ENCODE measurements around the gene FRMD4A.

FRMD4A gene

DNA sequence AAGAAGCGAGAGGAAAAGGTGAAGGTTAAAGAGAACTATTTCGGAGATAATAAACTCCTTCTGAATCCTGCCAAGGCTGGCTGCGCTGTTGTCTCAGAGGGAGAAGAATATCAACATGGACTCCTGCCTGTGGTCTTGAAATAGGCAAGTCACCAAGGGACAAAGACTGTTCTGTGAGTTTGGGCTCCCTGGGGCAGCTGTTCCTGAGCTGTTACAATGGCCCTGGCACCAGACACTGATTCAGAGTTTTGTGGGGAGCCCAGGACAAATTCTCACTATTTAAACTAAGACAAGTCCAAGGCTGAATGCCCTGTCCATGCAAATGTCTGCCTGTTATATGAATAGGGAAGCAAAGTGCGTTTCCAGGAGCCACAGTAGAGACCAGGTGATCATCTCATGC is 662.6 kb downstream of the FRMD4A start:
- in situ Hi-C loops (cut with MboI; ENCODE audit: low sequenced_read_pairs) = no loop called here

DNA sequence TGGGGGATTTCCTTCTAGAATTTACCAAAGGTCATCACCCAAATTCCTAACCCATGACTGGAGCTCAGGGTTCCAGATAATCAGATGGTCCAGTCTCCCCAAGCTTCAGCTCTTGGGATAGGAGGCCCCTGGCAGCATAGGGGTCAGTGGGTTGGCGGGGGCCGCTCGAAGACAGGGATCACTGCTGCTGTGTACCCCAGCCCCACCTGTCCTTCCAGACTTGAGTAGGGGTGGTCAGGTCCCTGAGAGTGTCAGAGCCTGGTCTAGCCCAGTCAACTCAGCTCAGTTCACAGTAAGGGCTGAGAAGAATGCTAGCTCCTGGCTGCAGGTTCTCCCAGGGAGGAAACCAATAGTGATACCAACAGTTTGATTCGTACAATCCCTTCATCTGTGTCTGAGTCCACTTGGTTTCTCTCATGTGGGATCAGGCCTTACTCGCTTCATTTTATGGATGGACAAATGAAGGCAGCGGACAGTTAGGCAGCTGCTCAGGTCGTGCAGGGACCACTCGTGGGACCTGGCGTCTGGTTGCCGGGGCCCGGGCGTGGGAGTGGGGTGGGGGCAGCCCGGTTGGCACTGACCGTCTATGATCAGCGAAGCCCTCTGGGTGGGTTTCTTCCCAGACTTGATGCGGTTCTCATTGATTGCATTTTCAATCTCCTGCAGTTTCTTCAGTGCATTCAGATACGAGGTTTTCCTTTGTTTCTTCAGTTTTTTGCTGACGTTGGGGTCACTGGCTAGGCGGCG is 665.0 kb downstream of the FRMD4A start:
- in situ Hi-C loops (cut with MboI; ENCODE audit: low sequenced_read_pairs) = no loop called here

DNA sequence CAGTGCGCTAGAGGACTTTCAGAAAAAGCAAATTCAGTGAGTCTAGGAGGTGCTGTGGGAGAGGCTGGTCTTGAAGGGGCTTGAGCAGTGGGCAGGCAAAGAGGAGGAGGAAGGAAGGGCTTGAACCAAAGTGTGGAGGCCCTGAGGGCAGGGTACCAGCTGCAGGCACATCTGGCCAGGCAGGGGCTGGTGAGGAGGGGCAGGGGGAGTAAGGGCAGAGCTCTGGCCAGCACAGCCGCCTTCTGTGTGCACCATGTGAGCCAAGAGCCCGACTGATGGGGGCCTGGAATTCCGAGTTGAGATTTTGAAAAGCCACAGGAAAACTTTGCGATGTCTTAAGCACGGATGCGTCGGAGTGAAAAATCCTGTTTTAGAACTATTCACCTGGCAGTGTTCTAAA is 669.5 kb downstream of the FRMD4A start:
- in situ Hi-C loops (cut with MboI; ENCODE audit: low sequenced_read_pairs) = no loop called here

DNA sequence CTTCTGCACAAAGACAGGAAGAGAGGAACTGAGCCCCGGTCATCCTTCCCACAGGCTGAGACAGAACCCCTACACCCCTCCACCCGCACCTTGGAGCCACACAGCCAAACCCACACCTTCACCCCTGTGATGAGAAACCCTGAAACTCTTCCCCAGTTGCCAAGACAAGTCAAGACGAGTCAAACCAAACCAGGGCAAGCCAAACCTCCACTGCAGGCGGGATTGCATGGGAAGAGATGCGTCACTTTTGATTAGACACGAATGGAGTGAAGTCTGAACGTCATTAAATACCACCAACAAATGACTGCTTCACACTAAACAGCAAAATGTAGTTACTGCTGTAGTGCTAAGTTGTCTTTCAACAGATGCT is 670.2 kb downstream of the FRMD4A start:
- in situ Hi-C loops (cut with MboI; ENCODE audit: low sequenced_read_pairs) = no loop called here

DNA sequence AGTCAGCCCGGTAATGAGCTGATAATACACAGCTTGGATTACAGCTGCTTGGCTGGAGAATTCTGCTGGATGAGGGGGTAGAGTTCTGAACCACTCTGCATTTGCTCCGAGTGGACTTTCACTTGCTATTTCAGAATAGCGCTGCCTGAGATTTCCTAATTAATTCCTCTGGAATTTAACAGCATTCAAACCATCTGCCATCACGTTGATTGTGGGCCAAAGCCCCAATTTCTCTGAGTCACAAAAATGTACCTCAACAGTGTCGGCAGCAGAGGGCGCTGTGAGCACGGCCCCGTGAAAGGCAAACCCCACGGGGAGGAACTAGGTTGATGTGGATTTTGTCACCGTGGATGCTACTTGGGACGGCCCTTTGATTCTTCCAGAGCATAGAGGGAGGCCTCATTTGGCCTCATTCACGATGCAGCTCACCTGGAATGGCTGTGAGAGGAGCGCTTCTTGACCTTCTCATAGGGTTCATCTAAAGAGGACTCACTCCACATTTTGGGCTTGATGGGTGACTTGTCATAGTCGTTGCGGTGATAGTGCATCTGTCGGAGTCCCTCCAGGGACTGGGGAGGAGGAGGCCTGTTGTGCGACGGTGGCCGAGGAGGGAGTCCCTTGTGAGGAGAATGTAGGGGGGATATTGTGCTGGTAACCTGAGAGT is 670.7 kb downstream of the FRMD4A start:
- in situ Hi-C loops (cut with MboI; ENCODE audit: low sequenced_read_pairs) = loop anchor here (10.0 kb wide), 1 partner anchor 115 kb away; no protein-coding TSS in a partner anchor

DNA sequence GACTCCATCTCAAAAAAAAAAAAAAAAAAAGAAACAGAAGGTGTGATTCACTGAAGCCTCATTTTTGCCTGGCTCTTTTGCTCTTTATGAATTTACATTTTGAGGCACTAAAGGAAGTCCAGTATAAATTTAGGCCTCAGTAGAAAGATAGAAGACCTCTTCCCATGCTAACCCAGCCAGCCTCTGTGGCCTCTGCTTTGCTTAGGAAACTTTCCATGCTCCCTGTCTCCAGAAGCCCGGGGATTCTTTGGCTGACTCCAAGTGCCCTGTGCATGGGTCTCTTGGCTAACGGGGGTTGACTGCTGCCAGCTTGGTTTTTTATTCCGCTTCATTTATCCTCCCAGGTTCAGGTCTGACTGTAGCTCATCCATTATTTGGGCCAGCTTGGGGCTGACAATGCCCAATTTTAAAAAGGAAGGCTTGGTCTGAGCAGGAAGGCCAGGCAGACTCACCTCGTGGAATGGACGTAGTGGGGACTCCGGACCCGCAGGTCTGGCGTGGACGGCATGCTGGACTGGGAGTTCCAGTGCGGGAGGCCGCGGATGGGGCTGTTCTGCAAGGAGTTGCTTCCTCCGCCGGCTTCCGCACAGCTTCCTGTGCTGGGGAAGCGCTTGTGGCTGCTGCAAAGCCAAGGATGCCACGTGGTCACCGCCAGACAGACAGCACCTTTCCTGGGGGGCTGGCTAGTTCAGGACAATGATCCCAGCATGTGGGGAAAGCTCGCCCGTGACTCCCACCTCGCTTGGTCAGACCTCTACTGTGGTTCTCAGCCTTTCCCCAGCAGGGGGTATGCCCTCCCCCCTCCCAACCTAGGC is 671.6 kb downstream of the FRMD4A start:
- in situ Hi-C loops (cut with MboI; ENCODE audit: low sequenced_read_pairs) = loop anchor here (10.0 kb wide), 1 partner anchor 116 kb away; no protein-coding TSS in a partner anchor

DNA sequence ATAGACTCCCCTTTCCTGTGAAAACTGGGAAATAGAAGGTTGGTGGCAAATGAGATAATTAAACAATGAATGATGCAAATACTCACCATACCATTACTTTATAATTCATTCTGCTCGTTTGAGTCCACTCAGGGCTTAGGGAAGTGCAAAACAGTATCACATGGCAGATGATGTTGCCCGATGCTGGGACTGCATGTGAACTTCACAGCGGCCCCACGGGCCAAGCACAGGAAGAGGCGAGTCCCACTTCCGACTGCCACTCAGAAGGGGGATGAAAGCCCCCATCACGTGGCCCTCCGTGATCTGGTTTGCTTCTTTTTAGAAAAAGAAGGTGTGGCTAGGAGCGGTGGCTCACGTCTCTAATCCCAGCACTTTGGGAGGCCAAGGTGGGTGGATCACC is 672.5 kb downstream of the FRMD4A start:
- in situ Hi-C loops (cut with MboI; ENCODE audit: low sequenced_read_pairs) = loop anchor here (10.0 kb wide), 1 partner anchor 117 kb away; no protein-coding TSS in a partner anchor

DNA sequence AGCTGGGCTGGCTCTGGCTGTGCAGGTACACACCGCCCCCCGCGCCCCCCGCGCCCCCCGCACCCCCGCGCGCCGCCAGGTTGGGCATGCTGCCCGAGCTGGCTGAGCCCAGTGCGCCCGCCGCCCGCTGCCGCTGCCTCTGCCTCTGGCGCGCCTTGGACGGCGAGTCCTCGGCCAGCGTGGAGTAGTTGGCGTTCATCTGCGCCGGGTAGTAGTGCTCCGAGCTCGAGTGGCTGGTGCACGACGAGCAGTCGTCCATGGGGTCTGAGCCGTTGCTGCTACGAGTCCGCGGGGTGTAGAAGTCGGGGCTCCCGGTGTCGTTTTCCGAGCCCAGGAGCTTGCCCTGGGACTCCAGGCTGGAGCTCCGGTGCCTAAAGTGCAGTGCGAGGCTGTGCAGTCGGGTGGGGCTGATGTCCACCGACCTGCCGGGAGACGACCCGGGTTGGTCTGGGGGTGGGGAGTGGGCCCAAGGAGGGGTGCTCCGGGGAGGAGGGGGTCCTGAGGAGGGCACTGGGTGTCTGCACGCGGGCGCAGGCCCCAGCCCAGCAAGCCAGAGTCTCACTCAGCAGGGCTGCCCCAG is 673.5 kb downstream of the FRMD4A start:
- in situ Hi-C loops (cut with MboI; ENCODE audit: low sequenced_read_pairs) = loop anchor here (10.0 kb wide), 1 partner anchor 118 kb away; no protein-coding TSS in a partner anchor

DNA sequence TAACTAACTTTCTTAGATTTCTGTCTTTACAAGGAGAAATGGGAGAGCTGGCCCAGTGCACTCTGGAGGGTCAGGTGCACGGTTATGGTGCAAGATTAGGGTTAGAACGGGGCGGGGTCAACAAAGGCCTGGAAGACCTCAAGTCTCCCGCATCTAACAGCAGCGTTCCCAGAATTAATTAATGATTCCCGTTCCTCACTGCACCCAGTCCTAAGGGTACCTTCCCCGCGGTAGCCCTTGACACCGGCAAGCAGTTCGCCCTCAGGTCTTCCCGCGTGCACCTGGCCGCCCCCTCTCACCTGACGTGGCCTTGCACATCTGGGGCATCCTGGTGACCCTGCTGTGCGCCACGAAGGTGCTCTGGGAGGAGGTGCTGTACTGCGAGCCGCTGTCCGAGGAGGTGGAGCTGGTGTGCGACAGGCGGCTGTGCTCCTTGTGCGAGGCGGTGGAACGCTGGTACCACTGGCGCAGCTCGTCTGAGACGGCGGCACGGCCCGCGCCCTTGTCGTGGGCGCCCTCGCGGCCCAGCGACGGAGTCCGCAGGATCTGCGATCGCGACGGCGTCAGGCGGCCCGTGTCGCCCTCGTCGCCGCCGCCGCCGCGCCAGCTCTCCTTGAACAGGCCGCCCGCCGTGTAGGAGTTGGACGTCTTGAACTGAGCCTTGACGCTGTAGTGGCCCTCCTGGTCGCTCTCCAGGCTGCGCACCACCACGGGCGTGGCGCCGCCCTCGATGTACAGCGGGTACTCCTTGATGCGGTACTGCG is 674.2 kb downstream of the FRMD4A start:
- in situ Hi-C loops (cut with MboI; ENCODE audit: low sequenced_read_pairs) = loop anchor here (10.0 kb wide), 1 partner anchor 118 kb away; no protein-coding TSS in a partner anchor

DNA sequence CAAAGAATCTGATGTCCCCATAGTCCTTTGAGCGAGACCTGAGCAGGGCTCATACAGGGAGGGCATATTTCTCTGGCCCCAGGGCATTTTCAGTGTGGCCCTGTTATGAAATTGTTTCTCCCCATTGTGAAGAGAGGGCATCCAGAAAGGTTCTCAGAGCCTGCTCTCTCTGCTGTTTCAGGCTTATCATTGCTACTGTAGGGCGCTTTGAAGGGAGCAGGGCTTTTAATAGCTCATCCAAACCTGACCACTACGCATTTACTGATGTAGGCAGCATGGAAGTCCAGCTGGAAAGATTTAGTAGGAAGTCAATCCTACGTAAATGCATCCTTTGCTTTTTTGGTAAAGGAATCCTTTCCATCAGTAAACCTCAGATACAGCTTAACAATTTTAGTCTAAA is 675.9 kb downstream of the FRMD4A start:
- in situ Hi-C loops (cut with MboI; ENCODE audit: low sequenced_read_pairs) = loop anchor here (10.0 kb wide), 1 partner anchor 120 kb away; no protein-coding TSS in a partner anchor

DNA sequence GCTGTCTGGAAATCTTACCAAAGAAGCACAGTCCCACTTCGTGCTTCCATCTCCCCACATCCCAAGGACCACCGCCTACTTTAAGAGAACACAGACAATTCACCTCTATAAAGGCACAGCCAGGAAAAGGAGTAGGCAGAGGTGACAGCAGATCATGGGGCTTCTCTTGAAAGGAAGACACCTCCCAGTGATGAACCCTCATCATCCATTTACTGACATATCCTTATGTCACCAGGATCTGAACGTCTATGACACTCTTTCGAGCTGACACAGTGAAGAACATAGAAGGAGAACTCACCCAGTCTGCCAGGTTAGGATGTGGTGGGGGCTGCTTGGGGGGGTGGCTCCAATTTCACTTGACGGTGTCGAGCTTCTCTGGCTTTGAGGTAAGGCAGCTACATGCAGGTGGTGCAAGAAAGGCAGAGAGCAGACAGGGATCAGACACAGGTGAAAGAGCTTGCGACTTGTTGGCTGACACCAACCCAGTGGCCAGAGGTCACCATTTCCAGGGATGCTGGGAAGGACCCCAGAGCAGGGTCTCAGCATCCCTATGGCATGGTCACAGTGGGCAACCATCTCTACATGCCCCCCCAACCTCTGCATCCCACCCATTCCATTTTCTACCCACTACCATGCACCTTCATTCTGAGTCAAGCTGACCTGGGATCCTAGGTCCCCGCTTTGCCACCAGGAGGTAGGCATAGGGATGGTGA is 676.5 kb downstream of the FRMD4A start:
- in situ Hi-C loops (cut with MboI; ENCODE audit: low sequenced_read_pairs) = loop anchor here (10.0 kb wide), 1 partner anchor 121 kb away; no protein-coding TSS in a partner anchor

DNA sequence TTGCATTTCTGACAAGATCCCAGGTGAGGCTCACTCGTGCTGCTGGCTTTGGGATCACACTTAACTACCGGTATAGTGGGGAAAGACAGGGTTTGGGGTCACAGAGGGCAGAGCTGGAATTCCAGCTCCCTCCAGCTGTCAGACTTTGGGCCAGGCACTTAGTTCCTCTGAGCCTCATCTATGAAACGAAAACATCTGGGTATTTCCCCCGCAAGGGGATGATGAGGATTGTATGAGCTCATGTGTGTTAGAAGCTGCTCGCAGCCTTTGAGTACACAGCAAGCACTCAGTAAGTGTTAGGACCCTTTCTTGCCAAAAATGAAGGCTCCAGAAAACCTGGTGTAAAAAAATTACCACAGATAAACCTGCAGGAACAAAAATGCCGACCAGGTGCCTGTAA is 677.9 kb downstream of the FRMD4A start:
- in situ Hi-C loops (cut with MboI; ENCODE audit: low sequenced_read_pairs) = loop anchor here (10.0 kb wide), 1 partner anchor 122 kb away; no protein-coding TSS in a partner anchor

DNA sequence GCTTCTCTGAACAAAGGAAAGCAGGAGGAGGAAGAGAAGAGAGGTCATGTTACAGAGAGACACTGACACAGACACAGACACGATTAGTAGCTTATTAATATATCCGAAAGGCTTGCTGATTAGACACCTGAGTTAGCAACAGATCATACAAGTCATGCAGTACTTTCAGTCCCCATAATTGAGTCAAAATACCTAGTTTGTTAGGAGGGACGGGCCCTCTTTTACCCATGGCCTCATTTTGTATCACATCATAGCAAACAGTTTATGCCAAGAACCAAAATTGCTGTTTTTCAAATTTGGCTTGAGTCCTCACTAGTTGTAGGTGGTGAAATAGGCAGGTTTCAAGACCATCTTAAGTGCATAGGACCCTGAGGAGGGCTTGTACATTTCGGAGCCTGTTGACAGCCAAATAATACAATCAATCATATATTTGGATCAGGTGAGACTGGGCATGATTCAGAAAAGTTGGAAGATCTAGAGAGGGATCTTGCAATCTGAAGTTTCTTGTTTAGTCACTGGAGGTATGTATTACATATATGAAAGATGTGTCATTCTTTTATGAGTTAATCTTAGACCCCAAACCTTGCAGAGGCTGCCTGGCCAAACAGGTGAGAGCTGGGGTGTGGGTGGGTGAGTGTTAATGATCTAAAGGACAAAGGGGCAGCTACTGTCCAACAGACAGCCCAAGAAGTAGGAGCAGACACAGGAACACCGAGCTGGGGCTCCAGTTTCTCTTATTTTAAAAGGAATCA is 678.6 kb downstream of the FRMD4A start:
- in situ Hi-C loops (cut with MboI; ENCODE audit: low sequenced_read_pairs) = loop anchor here (10.0 kb wide), 1 partner anchor 123 kb away; no protein-coding TSS in a partner anchor

DNA sequence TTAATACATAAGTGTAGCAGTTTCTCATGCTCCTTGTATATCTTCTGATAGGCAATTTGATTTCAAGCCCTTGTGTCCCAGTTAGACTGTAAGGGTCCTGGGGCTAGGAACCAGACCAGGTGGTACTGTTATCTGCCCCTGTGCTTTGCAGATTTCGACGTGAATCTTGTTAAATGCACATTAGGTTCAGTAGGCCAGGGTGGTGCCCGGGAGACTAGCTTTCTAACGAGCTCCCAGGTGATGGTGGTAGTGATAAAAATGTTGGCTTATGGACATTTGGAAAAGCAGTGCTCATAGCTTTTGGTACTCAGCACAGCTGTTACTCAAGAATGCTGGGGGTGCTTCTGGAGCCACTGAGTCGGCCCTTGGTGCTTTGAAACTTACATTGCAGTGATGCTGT is 679.8 kb downstream of the FRMD4A start:
- in situ Hi-C loops (cut with MboI; ENCODE audit: low sequenced_read_pairs) = loop anchor here (10.0 kb wide), 1 partner anchor 124 kb away; no protein-coding TSS in a partner anchor

DNA sequence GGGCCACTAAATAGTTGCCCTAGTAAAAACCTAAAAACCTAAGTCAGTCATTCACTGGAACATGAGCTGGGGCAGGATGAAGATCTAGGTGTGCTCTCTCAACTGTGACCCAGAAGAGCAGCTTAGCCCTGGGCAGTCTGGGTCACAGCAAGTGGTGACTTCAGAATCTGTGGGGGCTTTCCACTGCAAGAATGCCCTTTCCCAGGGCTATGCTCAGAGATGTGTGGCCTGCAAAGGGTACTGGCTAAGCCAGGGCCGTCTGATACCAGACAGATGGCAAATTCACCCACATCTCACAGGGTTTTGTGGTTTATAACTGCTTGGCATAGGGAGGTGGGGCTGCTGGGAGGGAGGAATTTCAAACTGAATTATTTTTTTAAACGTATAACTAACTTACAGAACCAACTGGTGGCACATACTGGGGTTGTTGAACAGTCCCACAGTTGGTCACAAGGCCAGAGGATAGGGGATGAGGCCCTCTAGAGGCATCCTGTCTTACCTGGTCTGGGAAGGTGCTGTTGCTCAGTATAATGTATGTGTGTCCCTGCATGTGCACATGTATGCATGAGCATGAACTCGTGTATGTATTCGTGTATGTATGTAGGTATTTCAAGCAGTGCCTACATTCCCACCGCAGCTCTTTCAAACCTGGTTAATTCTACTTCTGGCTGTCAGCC is 680.7 kb downstream of the FRMD4A start:
- in situ Hi-C loops (cut with MboI; ENCODE audit: low sequenced_read_pairs) = loop anchor here (10.0 kb wide), 1 partner anchor 125 kb away; no protein-coding TSS in a partner anchor

DNA sequence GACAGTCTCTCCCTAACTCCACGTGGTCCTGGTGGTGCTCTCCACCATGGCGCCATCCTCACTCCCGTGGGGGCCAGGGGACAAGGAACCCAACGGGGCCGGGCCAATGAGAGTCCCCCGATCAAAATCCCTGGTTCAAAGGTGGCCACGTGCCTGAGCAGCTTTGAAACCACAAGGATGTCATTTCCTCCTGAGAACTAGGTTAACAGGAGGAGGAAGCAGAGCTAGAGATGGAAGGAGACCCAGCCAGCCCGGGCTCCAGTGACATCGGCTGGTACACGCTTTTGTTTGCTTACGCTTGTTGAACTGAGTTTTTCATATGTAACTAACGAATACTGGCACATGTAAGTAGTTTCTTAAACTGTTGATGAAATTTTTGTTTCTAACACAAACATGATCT is 682.3 kb downstream of the FRMD4A start:
- in situ Hi-C loops (cut with MboI; ENCODE audit: low sequenced_read_pairs) = no loop called here

DNA sequence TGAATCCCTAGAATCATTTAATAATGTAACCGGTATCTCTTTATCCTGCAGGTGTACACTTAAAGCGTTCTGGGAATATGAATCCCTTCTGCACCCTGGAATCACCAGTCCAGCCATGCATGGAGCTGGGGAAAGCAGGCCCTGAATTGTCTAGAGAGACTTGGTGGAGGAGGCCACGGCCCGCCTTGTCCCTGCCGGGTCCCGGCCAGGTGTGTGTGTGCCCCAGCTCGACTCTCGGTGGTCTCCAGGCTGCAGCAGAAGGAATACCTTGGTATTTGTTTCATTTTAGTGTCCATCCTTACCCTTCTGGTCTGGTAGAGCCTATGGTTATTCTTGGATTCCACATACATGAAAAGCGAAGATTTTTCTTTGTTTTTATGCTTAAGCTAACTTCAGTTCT is 685.9 kb downstream of the FRMD4A start:
- in situ Hi-C loops (cut with MboI; ENCODE audit: low sequenced_read_pairs) = no loop called here

DNA sequence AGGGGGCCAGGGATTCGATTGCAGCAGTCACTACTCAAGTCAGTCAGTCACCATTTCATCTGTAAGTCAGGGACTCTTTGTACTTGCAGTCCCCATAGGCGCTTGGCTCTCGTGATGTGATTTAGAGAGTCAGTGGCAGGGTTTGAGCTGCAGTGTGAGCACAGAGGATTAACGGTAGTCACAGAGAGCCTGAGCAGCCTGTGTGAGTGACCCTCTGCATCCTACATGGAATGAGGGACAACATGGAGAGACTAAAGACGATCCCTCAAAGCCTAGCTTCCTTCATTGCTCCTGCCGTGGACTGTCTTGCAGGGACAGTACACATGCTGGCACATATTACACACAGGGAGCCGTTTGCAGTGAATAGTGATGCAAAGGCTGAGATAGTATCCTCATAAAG is 687.7 kb downstream of the FRMD4A start:
- in situ Hi-C loops (cut with MboI; ENCODE audit: low sequenced_read_pairs) = no loop called here

Measured in HL-60/S4 treated with retinoic acid at 250 ng/mL for 4 days and 3 days (cell line).